ENCODE results near the gene CNOT8. TPM values are rescaled to one million over a fixed set of nuclear protein-coding genes. Genes with fewer than 3 reads are reported as not detected.

The CNOT8 gene
- total RNA-seq, 2 experiments from 2014 or later: 52.4 to 79.4 TPM

- BruUV-seq (replicated peaks): no TSS peak
- Histone ChIP-seq H3K9me2 (ENCODE audit: insufficient read depth, low read length) (no peaks in the 10 kb centered on the region), H3K27ac (ENCODE audit: low read depth, low read length, poor library complexity, severe bottlenecking) (peak overlapping the region; percentile 89), H3K4me2 (ENCODE audit: low read length) (peak overlapping the region; percentile 95), H3K36me3 (ENCODE audit: insufficient read depth, low read length) (peaks cover 61% of the 10 kb centered on the region), H2AFZ (ENCODE audit: low read length) (no peak overlapping the region), H3K9me3 (ENCODE audit: low read length) (no peaks in the 10 kb centered on the region; the same call in 1 of the 2 replicates), H3K4me1 (ENCODE audit: insufficient read depth, low read length, poor library complexity, severe bottlenecking) (peaks cover 36% of the 10 kb centered on the region), H3K4me3 (ENCODE audit: low read depth, low read length, poor library complexity, severe bottlenecking) (peak overlapping the region; percentile 97), H4K20me1 (ENCODE audit: insufficient read depth, low read length) (peaks cover 28% of the 10 kb centered on the region), H3K79me2 (ENCODE audit: insufficient read depth, low read depth, low read length) (peaks cover 71% of the 10 kb centered on the region)
- TF ChIP-seq, protein P1, sequence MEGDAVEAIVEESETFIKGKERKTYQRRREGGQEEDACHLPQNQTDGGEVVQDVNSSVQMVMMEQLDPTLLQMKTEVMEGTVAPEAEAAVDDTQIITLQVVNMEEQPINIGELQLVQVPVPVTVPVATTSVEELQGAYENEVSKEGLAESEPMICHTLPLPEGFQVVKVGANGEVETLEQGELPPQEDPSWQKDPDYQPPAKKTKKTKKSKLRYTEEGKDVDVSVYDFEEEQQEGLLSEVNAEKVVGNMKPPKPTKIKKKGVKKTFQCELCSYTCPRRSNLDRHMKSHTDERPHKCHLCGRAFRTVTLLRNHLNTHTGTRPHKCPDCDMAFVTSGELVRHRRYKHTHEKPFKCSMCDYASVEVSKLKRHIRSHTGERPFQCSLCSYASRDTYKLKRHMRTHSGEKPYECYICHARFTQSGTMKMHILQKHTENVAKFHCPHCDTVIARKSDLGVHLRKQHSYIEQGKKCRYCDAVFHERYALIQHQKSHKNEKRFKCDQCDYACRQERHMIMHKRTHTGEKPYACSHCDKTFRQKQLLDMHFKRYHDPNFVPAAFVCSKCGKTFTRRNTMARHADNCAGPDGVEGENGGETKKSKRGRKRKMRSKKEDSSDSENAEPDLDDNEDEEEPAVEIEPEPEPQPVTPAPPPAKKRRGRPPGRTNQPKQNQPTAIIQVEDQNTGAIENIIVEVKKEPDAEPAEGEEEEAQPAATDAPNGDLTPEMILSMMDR (conservative IDR thresholded peaks at IDR 0.05; ENCODE audit: low read length): no peak
- ChIA-PET CTCF (ENCODE audit: unreplicated experiment) (no interaction called here), POLR2A (interaction anchor here (1.5 kb wide), 1 partner anchor 16 kb away, joined by 5 read pairs; no protein-coding TSS in a partner anchor)
- peak; percentile 5 for DNase-seq (ENCODE audit: low spot score)
- intact Hi-C loops (cut with micrococcal nuclease; ENCODE audit: unreplicated experiment): no loop called here
Measured at GRCh38 chr5:154860765-154861164, 2.3 kb downstream of the CNOT8 start.

DNA sequence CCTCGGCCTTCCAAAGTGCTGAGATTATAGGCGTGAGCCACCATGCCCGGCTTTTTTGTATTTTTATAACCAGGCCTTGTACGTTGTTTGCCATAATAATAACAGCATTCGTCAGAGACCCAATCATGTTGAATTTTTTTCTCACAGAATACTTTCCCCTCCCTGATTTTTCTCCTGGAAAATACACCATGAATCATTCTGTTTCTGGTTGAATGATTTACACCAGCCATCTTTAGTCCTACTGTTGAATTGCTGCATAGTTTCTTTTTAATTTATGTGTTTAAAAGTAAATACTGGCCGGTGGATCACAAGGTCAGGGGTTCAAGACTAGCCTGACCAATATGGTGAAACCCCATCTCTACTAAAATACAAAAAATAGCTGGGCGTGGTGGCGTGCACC, 3.5 kb downstream of the CNOT8 start:
- BruUV-seq (replicated peaks): no TSS peak
- H3K9me2 ChIP-seq (ENCODE audit: insufficient read depth, low read length): no peaks in the 10 kb centered on the region
- peaks cover 31% of the 10 kb centered on the region for H3K4me1 ChIP-seq (ENCODE audit: insufficient read depth, low read length, poor library complexity, severe bottlenecking)
- no peak overlapping the region for H3K4me3 ChIP-seq (ENCODE audit: low read depth, low read length, poor library complexity, severe bottlenecking)
- TF ChIP-seq EZH2phosphoT487 (IDR thresholded peaks at IDR 0.05; ENCODE audit: borderline replicate concordance, low read depth, low read length): no peak
- TF ChIP-seq, protein P1 (conservative IDR thresholded peaks at IDR 0.05; ENCODE audit: low read length): no peak
- CTCF ChIA-PET (ENCODE audit: unreplicated experiment): no interaction called here
- H2AFZ ChIP-seq (ENCODE audit: low read length): no peak overlapping the region
- peak overlapping the region; percentile 39 for H3K4me2 ChIP-seq (ENCODE audit: low read length)
- peaks cover 28% of the 10 kb centered on the region for H4K20me1 ChIP-seq (ENCODE audit: insufficient read depth, low read length)
- no peak for DNase-seq (ENCODE audit: low spot score)
- intact Hi-C loops (cut with micrococcal nuclease; ENCODE audit: unreplicated experiment): no loop called here
- H3K36me3 ChIP-seq (ENCODE audit: insufficient read depth, low read length): peaks cover 72% of the 10 kb centered on the region
- H3K79me2 ChIP-seq (ENCODE audit: insufficient read depth, low read depth, low read length): peaks cover 78% of the 10 kb centered on the region
- no peaks in the 10 kb centered on the region; the same call in 1 of the 2 replicates for H3K9me3 ChIP-seq (ENCODE audit: low read length)
- no peak overlapping the region for H3K27ac ChIP-seq (ENCODE audit: low read depth, low read length, poor library complexity, severe bottlenecking)
- POLR2A ChIA-PET: interaction anchor here (0.7 kb wide), 1 partner anchor 14 kb away, joined by 3 read pairs; no protein-coding TSS in a partner anchor

GRCh38 chr5:154862766-154863165, 4.3 kb downstream of the CNOT8 start:
- Histone ChIP-seq H3K9me3 (ENCODE audit: low read length) (no peaks in the 10 kb centered on the region; the same call in 1 of the 2 replicates), H4K20me1 (ENCODE audit: insufficient read depth, low read length) (peaks cover 28% of the 10 kb centered on the region), H2AFZ (ENCODE audit: low read length) (no peak overlapping the region), H3K27ac (ENCODE audit: low read depth, low read length, poor library complexity, severe bottlenecking) (no peak overlapping the region), H3K4me3 (ENCODE audit: low read depth, low read length, poor library complexity, severe bottlenecking) (no peak overlapping the region), H3K9me2 (ENCODE audit: insufficient read depth, low read length) (no peaks in the 10 kb centered on the region), H3K4me2 (ENCODE audit: low read length) (peak overlapping the region; percentile 39), H3K79me2 (ENCODE audit: insufficient read depth, low read depth, low read length) (peaks cover 78% of the 10 kb centered on the region), H3K4me1 (ENCODE audit: insufficient read depth, low read length, poor library complexity, severe bottlenecking) (peaks cover 27% of the 10 kb centered on the region), H3K36me3 (ENCODE audit: insufficient read depth, low read length) (peaks cover 81% of the 10 kb centered on the region)
- CTCF ChIA-PET (ENCODE audit: unreplicated experiment): no interaction called here
- no peak for DNase-seq (ENCODE audit: low spot score)
- intact Hi-C loops (cut with micrococcal nuclease; ENCODE audit: unreplicated experiment): no loop called here
- POLR2A ChIA-PET: interaction anchor here (0.5 to 1.9 kb wide), 2 partner anchors 14 to 19 kb away, joined by 3 to 11 read pairs; no protein-coding TSS in a partner anchor
- TF ChIP-seq, protein P1 (conservative IDR thresholded peaks at IDR 0.05; ENCODE audit: low read length): no peak
- TF ChIP-seq EZH2phosphoT487 (IDR thresholded peaks at IDR 0.05; ENCODE audit: borderline replicate concordance, low read depth, low read length): no peak
- BruUV-seq (replicated peaks): no TSS peak

Data from OCI-LY7 (cell line).